Measurements from ENCODE around the gene SLCO3A1. TPM values are rescaled to one million over a fixed set of nuclear protein-coding genes. Genes with fewer than 3 reads are reported as not detected.

Gene SLCO3A1
- total and polyA plus RNA-seq, 2 of the 8 experiments (the other 6 are each of a cell fraction or from before 2014, with no cell fraction given): 15.1 to 20.4 TPM

DNA sequence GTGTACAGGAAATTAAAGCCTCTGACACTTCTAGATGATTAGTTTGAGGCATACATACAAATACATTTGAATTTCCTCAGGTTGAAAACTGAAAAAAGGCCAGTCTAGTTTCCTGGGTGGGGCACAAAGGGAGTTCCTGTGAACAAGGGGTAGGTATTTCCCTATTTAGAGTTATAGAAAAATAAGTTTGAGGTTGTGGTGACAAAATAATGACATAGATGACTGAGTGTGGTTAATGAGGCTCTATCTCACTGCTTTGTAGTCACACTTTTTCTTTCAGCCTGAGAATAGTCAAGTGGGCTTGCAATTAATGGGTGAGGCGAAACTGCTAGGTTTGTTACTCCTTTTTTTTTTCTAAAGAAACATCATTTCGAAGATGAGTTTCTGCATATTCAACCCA, 4.3 kb downstream of the SLCO3A1 start (continued):
- TF ChIP-seq CREB1 (IDR thresholded peaks at IDR 0.05) (no peak), SUZ12 (IDR thresholded peaks at IDR 0.05; ENCODE audit: low read length) (no peak), SIX5 (IDR thresholded peaks at IDR 0.05; ENCODE audit: low read depth, low read length) (no peak), CBX8 (IDR thresholded peaks at IDR 0.05; ENCODE audit: borderline replicate concordance, low read depth, low read length) (no peak), SP1 (IDR thresholded peaks at IDR 0.05; ENCODE audit: low read depth, low read length) (no peak), POLR2AphosphoS5 (IDR thresholded peaks at IDR 0.05; ENCODE audit: low read depth, low read length) (no peak)
